IMR-90 (cell line): ENCODE measurements around the gene ADGRB3. TPM values are rescaled to one million over a fixed set of nuclear protein-coding genes. Genes with fewer than 3 reads are reported as not detected.

Source experiments
- ATAC-seq: fragments of 200-7000 bp; cut with Tn5 transposase; 2 replicates; pipeline ENCODE4 v1.9.1; 2020; ENCODE audit warnings: low read depth, mild to moderate bottlenecking, moderate library complexity
- BruUV-seq: library from RNA; stranded (reverse); fragments of 400-500 nt; replicated peaks from 2 replicates; lab custom pipeline; 2021; lab: Mats Ljungman, UMichigan
- CTCF ChIA-PET: fragments of 300-600 bp; formaldehyde crosslinking; extraction: SDS; loops from one replicate; lab custom pipeline; 2021; ENCODE audit warnings: antibody characterized with exemption; lab: Yijun Ruan, JAX
- POLR2A ChIA-PET: fragments of 300-600 bp; sonication (Branson Sonifier 250); formaldehyde crosslinking; loops from one replicate; lab custom pipeline; 2022; ENCODE audit warnings: antibody characterized with exemption; ENCODE audit not compliant: unreplicated experiment; lab: Charles Lee
- DNase-seq: peaks from one replicate; pipeline ENCODE4 v3.0.0; 2013
- H2AFZ ChIP-seq: replicated peaks from 2 replicates; pipeline ENCODE3; 2013; ENCODE audit warnings: low read length, mild to moderate bottlenecking; ENCODE audit not compliant: poor library complexity
- H2AK5ac ChIP-seq: 2 replicates; pipeline ENCODE4 v1.6.1; 2013; ENCODE audit warnings: low read depth, low read length, inconsistent platforms
- H2AK9ac ChIP-seq: replicated peaks from 2 replicates; pipeline ENCODE3; 2013; ENCODE audit warnings: mild to moderate bottlenecking, low read depth, low read length, moderate library complexity; ENCODE audit not compliant: poor library complexity
- H2BK120ac ChIP-seq: 2 replicates; pipeline ENCODE4 v1.6.1; 2013; ENCODE audit warnings: low read depth, low read length, inconsistent platforms
- H2BK15ac ChIP-seq: 3 replicates; pipeline ENCODE4 v1.6.1; 2013; ENCODE audit warnings: low read depth, low read length, inconsistent platforms
- H2BK20ac ChIP-seq: 2 replicates; pipeline ENCODE4 v1.6.1; 2013; ENCODE audit warnings: low read depth, mild to moderate bottlenecking, inconsistent platforms, low read length, moderate library complexity
- H2BK5ac ChIP-seq: 2 replicates; pipeline ENCODE4 v1.6.1; 2013; ENCODE audit warnings: mild to moderate bottlenecking, low read depth, low read length, inconsistent platforms; ENCODE audit not compliant: poor library complexity, severe bottlenecking
- H3K14ac ChIP-seq: replicated peaks from 2 replicates; pipeline ENCODE4 v1.6.1; 2013; ENCODE audit warnings: low read depth, low read length, inconsistent platforms
- H3K18ac ChIP-seq: 2 replicates; pipeline ENCODE4 v1.6.1; 2013; ENCODE audit warnings: low read depth, low read length, control low read depth
- H3K23ac ChIP-seq: 2 replicates; pipeline ENCODE4 v1.6.1; 2013; ENCODE audit warnings: low read depth, low read length, inconsistent platforms
- H3K27ac ChIP-seq: 2 replicates; pipeline ENCODE4 v1.5.1; 2013; ENCODE audit warnings: mild to moderate bottlenecking, control low read depth, low read length; ENCODE audit not compliant: insufficient read depth
- H3K27me3 ChIP-seq: 2 replicates; pipeline ENCODE4 v1.6.1; 2013; ENCODE audit warnings: low read length; ENCODE audit not compliant: control insufficient read depth, insufficient read depth
- H3K36me3 ChIP-seq: 2 replicates; pipeline ENCODE4 v1.6.1; 2013; ENCODE audit warnings: low read length, mixed read lengths; ENCODE audit not compliant: control insufficient read depth, insufficient read depth
- H3K4ac ChIP-seq: 2 replicates; pipeline ENCODE4 v1.6.1; 2013; ENCODE audit warnings: low read depth, low read length, inconsistent platforms
- H3K4me1 ChIP-seq: 2 replicates; pipeline ENCODE4 v1.6.1; 2013; ENCODE audit warnings: low read length, mixed read lengths; ENCODE audit not compliant: control insufficient read depth, insufficient read depth
- H3K4me2 ChIP-seq: 2 replicates; pipeline ENCODE4 v1.6.1; 2013; ENCODE audit warnings: low read depth, mild to moderate bottlenecking, control low read depth, low read length, moderate library complexity
- H3K4me3 ChIP-seq: 2 replicates; pipeline ENCODE4 v1.5.1; 2013; ENCODE audit warnings: low read depth, mild to moderate bottlenecking, control low read depth, low read length, moderate library complexity; ENCODE audit not compliant: insufficient read depth
- H3K56ac ChIP-seq: 2 replicates; pipeline ENCODE4 v1.6.1; 2013; ENCODE audit warnings: low read length, inconsistent platforms; ENCODE audit not compliant: insufficient read depth; ENCODE audit errors: extremely low read depth
- H3K79me1 ChIP-seq, 2 experiments: 2 replicates each; pipeline ENCODE4 v1.6.1; 2013; ENCODE audit warnings: low read length in 2 of 2, inconsistent platforms in 1 of 2, low read depth in 1 of 2
- H3K9ac ChIP-seq: 2 replicates; pipeline ENCODE4 v1.6.1; 2013; ENCODE audit warnings: low read depth, low read length, control low read depth
- H3K9me1 ChIP-seq: 2 replicates; pipeline ENCODE4 v1.6.1; 2013; ENCODE audit warnings: low read length, inconsistent platforms; ENCODE audit not compliant: insufficient read depth
- H3K9me3 ChIP-seq: 2 replicates; pipeline ENCODE4 v1.6.1; 2013; ENCODE audit warnings: low read length; ENCODE audit not compliant: control insufficient read depth, insufficient read depth
- H4K20me1 ChIP-seq: 2 replicates; pipeline ENCODE4 v1.6.1; 2013; ENCODE audit warnings: low read length, inconsistent platforms; ENCODE audit not compliant: insufficient read depth
- H4K5ac ChIP-seq: 2 replicates; pipeline ENCODE4 v1.6.1; 2013; ENCODE audit warnings: mild to moderate bottlenecking, low read depth, low read length, control low read depth
- H4K8ac ChIP-seq, 2 experiments: 2 replicates each; pipeline ENCODE4 v1.6.1; 2013; ENCODE audit warnings: low read depth in 2 of 2, low read length in 2 of 2, control low read depth in 1 of 2, inconsistent platforms in 1 of 2
- H4K91ac ChIP-seq: 2 replicates; pipeline ENCODE4 v1.6.1; 2013; ENCODE audit warnings: low read depth, low read length, inconsistent platforms; ENCODE audit not compliant: insufficient read depth
- BHLHE40 ChIP-seq: fragments of 150-350 bp; IDR thresholded peaks from 2 replicates; pipeline ENCODE4 v1.6.1; 2016; ENCODE audit warnings: mild to moderate bottlenecking, low read depth, low read length
- CEBPB ChIP-seq: IDR thresholded peaks from 2 replicates; pipeline ENCODE4 v1.6.1; 2012; ENCODE audit warnings: low read depth, low read length, improper control_type of control experiment
- CTCF ChIP-seq: conservative IDR thresholded peaks from 2 replicates; pipeline ENCODE4 v1.5.1; 2012; ENCODE audit warnings: mild to moderate bottlenecking, low read depth, low read length, improper control_type of control experiment
- MAFK ChIP-seq: IDR thresholded peaks from 2 replicates; pipeline ENCODE4 v1.6.1; 2012; ENCODE audit warnings: low read depth, low read length, improper control_type of control experiment
- MAZ ChIP-seq: IDR thresholded peaks from 2 replicates; pipeline ENCODE4 v1.6.1; 2012; ENCODE audit warnings: low read depth, mild to moderate bottlenecking, low read length, improper control_type of control experiment, moderate library complexity, borderline replicate concordance
- MXI1 ChIP-seq: IDR thresholded peaks from 2 replicates; pipeline ENCODE4 v1.6.1; 2012; ENCODE audit warnings: low read depth, mild to moderate bottlenecking, low read length, moderate library complexity, borderline replicate concordance
- RFX5 ChIP-seq: IDR thresholded peaks from 2 replicates; pipeline ENCODE4 v1.8.0; 2012; ENCODE audit warnings: low read depth, mild to moderate bottlenecking, low read length, moderate library complexity
- USF2 ChIP-seq: fragments of 150-350 bp; IDR thresholded peaks from 2 replicates; pipeline ENCODE4 v1.6.1; 2017; ENCODE audit warnings: mild to moderate bottlenecking, antibody characterized with exemption, low read length, low read depth
- dilution Hi-C: fragments of 300-500 bp; cut with HindIII; formaldehyde crosslinking; loops from one replicate; pipeline ENCODE4 v1.14.3; 2018; ENCODE audit warnings: low sequenced_read_pairs; ENCODE audit not compliant: unreplicated experiment
- in situ Hi-C: fragments of 300-500 bp; cut with MboI; formaldehyde crosslinking; loops from 3 replicates; pipeline ENCODE4 v1.14.3; 2019; ENCODE audit warnings: low sequenced_read_pairs, inconsistent platforms, mixed read lengths
- intact Hi-C: fragments of 100-400 bp; cut with micrococcal nuclease; formaldehyde crosslinking; loops from 2 replicates; pipeline ENCODE4 v1.10.0; 2022
- polyA plus RNA-seq, 3 experiments: library from polyadenylated mRNA; depleted of rRNA; stranded (reverse); fragments of >200 nt; gene quantifications; 2 replicates each; pipeline ENCODE4 v1.2.3, GENCODE V29; 2012; ENCODE audit warnings: low replicate concordance in 1 of 3
- total RNA-seq: library from RNA; depleted of rRNA; stranded (reverse); fragments of >200 nt; gene quantifications from 2 replicates; pipeline ENCODE4 v1.2.3, GENCODE V29; 2012

The ADGRB3 gene
- total and polyA plus RNA-seq, 2 of the 4 experiments (the other 2 are of a cell fraction): not detected

GRCh38 chr6:69276204-69276603 lies 641.1 kb downstream of the ADGRB3 start:
- Histone ChIP-seq H3K9ac (no peak overlapping the region), H2BK20ac (no peak overlapping the region), H2BK5ac (no peak overlapping the region), H3K4ac (no peak overlapping the region), H2BK15ac (no peak overlapping the region), H3K27ac (no peak overlapping the region), H2AK5ac (no peak overlapping the region), H3K27me3 (no peaks in the 10 kb centered on the region), H2BK120ac (no peak overlapping the region), H2AFZ (no peak overlapping the region), H3K4me3 (no peak overlapping the region), H2AK9ac (no peak overlapping the region), H3K18ac (no peak overlapping the region), H3K4me2 (no peak overlapping the region), H3K14ac (no peak overlapping the region), H3K79me1 (no peaks in the 10 kb centered on the region), H4K20me1 (no peaks in the 10 kb centered on the region), H3K56ac (no peak overlapping the region), H3K9me1 (no peaks in the 10 kb centered on the region), H4K91ac (no peak overlapping the region), H4K8ac (no peak overlapping the region), H4K5ac (no peak overlapping the region), H3K4me1 (no peaks in the 10 kb centered on the region), H3K36me3 (no peaks in the 10 kb centered on the region), H3K23ac (no peak overlapping the region), H3K9me3 (no peaks in the 10 kb centered on the region)
- in situ Hi-C loops (no loop called here), intact Hi-C loops (no loop called here), dilution Hi-C loops (no loop called here)
- TF ChIP-seq CEBPB (no peak), USF2 (no peak), MAZ (no peak), CTCF (no peak), RFX5 (no peak), MAFK (no peak), MXI1 (no peak), BHLHE40 (no peak)
- no peak for DNase-seq
- CTCF ChIA-PET: no interaction called here
- no peak for ATAC-seq
- POLR2A ChIA-PET: no interaction called here
- no TSS peak for BruUV-seq
